Measurements from ENCODE around the gene EIF2D.

EIF2D gene

GRCh38 chr1:206568256-206568655, 44.0 kb downstream of the EIF2D start:
- H3K4me3 ChIP-seq (replicated peaks; ENCODE audit: insufficient read depth, low read length) = no peak overlapping the region
- DNase-seq (ENCODE audit: low read depth in 1 of 2, low spot score in 1 of 2) = no peak
- no peak overlapping the region for H3K27ac ChIP-seq (replicated peaks)
- TF ChIP-seq SPI1 (IDR thresholded peaks at IDR 0.05; ENCODE audit: borderline replicate concordance, low read depth) = no peak
- no peak for TF ChIP-seq REST (IDR thresholded peaks at IDR 0.05; ENCODE audit: insufficient replicate concordance, low read depth)
- TF ChIP-seq CTCF (IDR thresholded peaks at IDR 0.05; ENCODE audit: insufficient read depth, low read length) = no peak
- TF ChIP-seq POLR2AphosphoS5 (IDR thresholded peaks at IDR 0.05; ENCODE audit: low read depth) = no peak
- TF ChIP-seq GABPA (IDR thresholded peaks at IDR 0.05; ENCODE audit: low read depth) = no peak
- no peaks in the 10 kb centered on the region for H3K27me3 ChIP-seq (ENCODE audit: insufficient read depth, poor library complexity, severe bottlenecking)

GRCh38 chr1:206566999-206567398, 45.3 kb downstream of the EIF2D start:
- no peak overlapping the region for H3K4me3 ChIP-seq (replicated peaks; ENCODE audit: insufficient read depth, low read length)
- H3K27me3 ChIP-seq (ENCODE audit: insufficient read depth, poor library complexity, severe bottlenecking) = no peaks in the 10 kb centered on the region
- H3K27ac ChIP-seq (replicated peaks) = no peak overlapping the region
- DNase-seq (ENCODE audit: low read depth in 1 of 2, low spot score in 1 of 2) = no peak
- no peak for TF ChIP-seq CTCF (IDR thresholded peaks at IDR 0.05; ENCODE audit: insufficient read depth, low read length)
- TF ChIP-seq GABPA (IDR thresholded peaks at IDR 0.05; ENCODE audit: low read depth) = no peak
- no peak for TF ChIP-seq SPI1 (IDR thresholded peaks at IDR 0.05; ENCODE audit: borderline replicate concordance, low read depth)
- TF ChIP-seq REST (IDR thresholded peaks at IDR 0.05; ENCODE audit: insufficient replicate concordance, low read depth) = no peak
- TF ChIP-seq POLR2AphosphoS5 (IDR thresholded peaks at IDR 0.05; ENCODE audit: low read depth) = no peak

- Histone ChIP-seq H3K27ac (replicated peaks) (no peak overlapping the region), H3K27me3 (ENCODE audit: insufficient read depth, poor library complexity, severe bottlenecking) (no peaks in the 10 kb centered on the region), H3K4me3 (replicated peaks; ENCODE audit: insufficient read depth, low read length) (no peak overlapping the region)
- no peak for DNase-seq (ENCODE audit: low read depth in 1 of 2, low spot score in 1 of 2)
- TF ChIP-seq SPI1 (IDR thresholded peaks at IDR 0.05; ENCODE audit: borderline replicate concordance, low read depth) (no peak), REST (IDR thresholded peaks at IDR 0.05; ENCODE audit: insufficient replicate concordance, low read depth) (no peak), POLR2AphosphoS5 (IDR thresholded peaks at IDR 0.05; ENCODE audit: low read depth) (no peak), GABPA (IDR thresholded peaks at IDR 0.05; ENCODE audit: low read depth) (no peak), CTCF (IDR thresholded peaks at IDR 0.05; ENCODE audit: insufficient read depth, low read length) (no peak)
Observed at GRCh38 chr1:206565995-206566394, 46.3 kb downstream of the EIF2D start.
